ENCODE data around the gene TSEN34. TPM values are rescaled to one million over a fixed set of nuclear protein-coding genes. Genes with fewer than 3 reads are reported as not detected.
A peak's percentile ranks its signal among the peaks of the same experiment; 100 is the strongest.
"Not testable (repeated sequence)": the region's sequence is repeated elsewhere in the genome, so short reads cannot be mapped to it uniquely, and the experiment has no call there.

Gene TSEN34
- total RNA-seq, 1 experiment from 2014 or later: 52.2 TPM

- Mint-ChIP-seq H3K4me1 (ENCODE audit: low read depth, unreplicated experiment) (peaks cover 51% of the 10 kb centered on the region), H3K27ac (ENCODE audit: unreplicated experiment) (peak overlapping the region; percentile 96), H3K27me3 (ENCODE audit: unreplicated experiment) (no peaks in the 10 kb centered on the region), H3K9me3 (ENCODE audit: low read depth, unreplicated experiment) (no peaks in the 10 kb centered on the region), H3K36me3 (ENCODE audit: insufficient read depth, unreplicated experiment) (peaks cover 67% of the 10 kb centered on the region), H3K4me3 (ENCODE audit: low read depth, unreplicated experiment) (peak overlapping the region; percentile 37)
- CTCF ChIA-PET: interaction anchor here (0.6 to 2.4 kb wide), 14 partner anchors 10 to 586 kb away, joined by 3 to 14 read pairs (median 4); partner anchors contain the start of genes LENG1, MBOAT7, RPS9 and TMC4
- peak; percentile 98 for DNase-seq
- TF ChIP-seq, protein P1, sequence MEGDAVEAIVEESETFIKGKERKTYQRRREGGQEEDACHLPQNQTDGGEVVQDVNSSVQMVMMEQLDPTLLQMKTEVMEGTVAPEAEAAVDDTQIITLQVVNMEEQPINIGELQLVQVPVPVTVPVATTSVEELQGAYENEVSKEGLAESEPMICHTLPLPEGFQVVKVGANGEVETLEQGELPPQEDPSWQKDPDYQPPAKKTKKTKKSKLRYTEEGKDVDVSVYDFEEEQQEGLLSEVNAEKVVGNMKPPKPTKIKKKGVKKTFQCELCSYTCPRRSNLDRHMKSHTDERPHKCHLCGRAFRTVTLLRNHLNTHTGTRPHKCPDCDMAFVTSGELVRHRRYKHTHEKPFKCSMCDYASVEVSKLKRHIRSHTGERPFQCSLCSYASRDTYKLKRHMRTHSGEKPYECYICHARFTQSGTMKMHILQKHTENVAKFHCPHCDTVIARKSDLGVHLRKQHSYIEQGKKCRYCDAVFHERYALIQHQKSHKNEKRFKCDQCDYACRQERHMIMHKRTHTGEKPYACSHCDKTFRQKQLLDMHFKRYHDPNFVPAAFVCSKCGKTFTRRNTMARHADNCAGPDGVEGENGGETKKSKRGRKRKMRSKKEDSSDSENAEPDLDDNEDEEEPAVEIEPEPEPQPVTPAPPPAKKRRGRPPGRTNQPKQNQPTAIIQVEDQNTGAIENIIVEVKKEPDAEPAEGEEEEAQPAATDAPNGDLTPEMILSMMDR (IDR thresholded peaks at IDR 0.05; ENCODE audit: unreplicated experiment): no peak
- intact Hi-C loops (cut with micrococcal nuclease; ENCODE audit: unreplicated experiment): loop anchor here (1.0 kb wide), 2 partner anchors 9 to 21 kb away; no protein-coding TSS in a partner anchor
- no TSS peak for BruUV-seq (replicated peaks)
These were observed 18.8 kb downstream of the TSEN34 start for GRCh38 chr19:54209811-54210494.

- no peak for DNase-seq
- TF ChIP-seq, protein P1 (IDR thresholded peaks at IDR 0.05; ENCODE audit: unreplicated experiment): no peak
- Mint-ChIP-seq H3K4me3 (ENCODE audit: low read depth, unreplicated experiment) (peak overlapping the region; percentile 37), H3K27me3 (ENCODE audit: unreplicated experiment) (no peaks in the 10 kb centered on the region), H3K4me1 (ENCODE audit: low read depth, unreplicated experiment) (peaks cover 46% of the 10 kb centered on the region), H3K9me3 (ENCODE audit: low read depth, unreplicated experiment) (no peaks in the 10 kb centered on the region), H3K36me3 (ENCODE audit: insufficient read depth, unreplicated experiment) (peaks cover 54% of the 10 kb centered on the region), H3K27ac (ENCODE audit: unreplicated experiment) (peak overlapping the region; percentile 56)
- intact Hi-C loops (cut with micrococcal nuclease; ENCODE audit: unreplicated experiment): no loop called here
- CTCF ChIA-PET: interaction anchor here (0.8 to 2.4 kb wide), 5 partner anchors 11 to 418 kb away, joined by 3 to 14 read pairs (median 5); partner anchors contain the start of genes RPS9 and TSEN34
- BruUV-seq (replicated peaks): no TSS peak
These were observed 20.1 kb downstream of the TSEN34 start for GRCh38 chr19:54211235-54211634.

DNA sequence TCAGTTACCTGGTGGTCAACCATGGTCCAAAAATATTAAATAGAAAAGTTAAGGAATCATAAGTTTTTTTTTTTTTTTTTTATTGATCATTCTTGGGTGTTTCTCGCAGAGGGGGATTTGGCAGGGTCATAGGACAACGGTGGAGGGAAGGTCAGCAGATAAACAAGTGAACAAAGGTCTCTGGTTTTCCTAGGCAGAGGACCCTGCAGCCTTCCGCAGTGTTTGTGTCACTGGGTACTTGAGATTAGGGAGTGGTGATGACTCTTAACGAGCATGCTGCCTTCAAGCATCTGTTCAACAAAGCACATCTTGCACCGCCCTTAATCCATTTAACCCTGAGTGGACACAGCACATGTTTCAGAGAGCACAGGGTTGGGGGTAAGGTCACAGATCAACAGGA, 23.1 kb downstream of the TSEN34 start:
- intact Hi-C loops (cut with micrococcal nuclease; ENCODE audit: unreplicated experiment): not testable (repeated sequence)

DNA sequence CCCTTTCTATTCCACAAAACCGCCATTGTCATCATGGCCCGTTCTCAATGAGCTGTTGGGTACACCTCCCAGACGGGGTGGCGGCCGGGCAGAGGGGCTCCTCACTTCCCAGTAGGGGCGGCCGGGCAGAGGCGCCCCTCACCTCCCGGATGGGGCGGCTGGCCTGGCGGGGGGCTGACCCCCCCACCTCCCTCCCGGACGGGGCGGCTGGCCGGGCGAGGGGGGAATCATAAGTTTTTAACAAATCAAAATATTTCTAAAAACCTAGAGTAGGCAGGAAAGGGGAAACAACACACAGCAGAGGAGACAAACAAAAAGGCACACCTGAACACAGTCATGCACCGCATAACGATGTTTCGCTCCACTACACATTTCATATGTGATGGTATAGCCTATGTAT, 23.6 kb downstream of the TSEN34 start:
- H3K27ac Mint-ChIP-seq (ENCODE audit: unreplicated experiment); H3K4me3 Mint-ChIP-seq (ENCODE audit: low read depth, unreplicated experiment); H3K9me3 Mint-ChIP-seq (ENCODE audit: low read depth, unreplicated experiment); BruUV-seq (replicated peaks); DNase-seq; intact Hi-C loops (cut with micrococcal nuclease; ENCODE audit: unreplicated experiment); CTCF ChIA-PET: not testable (repeated sequence)
- Mint-ChIP-seq H3K27me3 (ENCODE audit: unreplicated experiment) (peaks cover 23% of the 10 kb centered on the region), H3K36me3 (ENCODE audit: insufficient read depth, unreplicated experiment) (peaks cover 19% of the 10 kb centered on the region), H3K4me1 (ENCODE audit: low read depth, unreplicated experiment) (peaks cover 19% of the 10 kb centered on the region)

More for the DNA sequence above, 23.1 kb downstream of the TSEN34 start:
- peaks cover 22% of the 10 kb centered on the region for H3K27me3 Mint-ChIP-seq (ENCODE audit: unreplicated experiment)
- CTCF ChIA-PET; H3K9me3 Mint-ChIP-seq (ENCODE audit: low read depth, unreplicated experiment); BruUV-seq (replicated peaks); H3K4me3 Mint-ChIP-seq (ENCODE audit: low read depth, unreplicated experiment); DNase-seq; H3K27ac Mint-ChIP-seq (ENCODE audit: unreplicated experiment): not testable (repeated sequence)
- H3K4me1 Mint-ChIP-seq (ENCODE audit: low read depth, unreplicated experiment): peaks cover 24% of the 10 kb centered on the region
- H3K36me3 Mint-ChIP-seq (ENCODE audit: insufficient read depth, unreplicated experiment): peaks cover 24% of the 10 kb centered on the region

GRCh38 chr19:54216869-54217268, 25.8 kb downstream of the TSEN34 start:
- DNase-seq: no peak
- Mint-ChIP-seq H3K4me3 (ENCODE audit: low read depth, unreplicated experiment) (no peak overlapping the region), H3K27ac (ENCODE audit: unreplicated experiment) (no peak overlapping the region), H3K36me3 (ENCODE audit: insufficient read depth, unreplicated experiment) (peaks cover 5% of the 10 kb centered on the region), H3K4me1 (ENCODE audit: low read depth, unreplicated experiment) (no peaks in the 10 kb centered on the region), H3K9me3 (ENCODE audit: low read depth, unreplicated experiment) (no peaks in the 10 kb centered on the region), H3K27me3 (ENCODE audit: unreplicated experiment) (peaks cover 33% of the 10 kb centered on the region)
- intact Hi-C loops (cut with micrococcal nuclease; ENCODE audit: unreplicated experiment): no loop called here
- CTCF ChIA-PET: interaction anchor here (0.6 to 0.7 kb wide), 2 partner anchors 33 to 1219 kb away, joined by 3 to 6 read pairs; no protein-coding TSS in a partner anchor
- BruUV-seq (replicated peaks): no TSS peak
- TF ChIP-seq, protein P1 (IDR thresholded peaks at IDR 0.05; ENCODE audit: unreplicated experiment): no peak

DNA sequence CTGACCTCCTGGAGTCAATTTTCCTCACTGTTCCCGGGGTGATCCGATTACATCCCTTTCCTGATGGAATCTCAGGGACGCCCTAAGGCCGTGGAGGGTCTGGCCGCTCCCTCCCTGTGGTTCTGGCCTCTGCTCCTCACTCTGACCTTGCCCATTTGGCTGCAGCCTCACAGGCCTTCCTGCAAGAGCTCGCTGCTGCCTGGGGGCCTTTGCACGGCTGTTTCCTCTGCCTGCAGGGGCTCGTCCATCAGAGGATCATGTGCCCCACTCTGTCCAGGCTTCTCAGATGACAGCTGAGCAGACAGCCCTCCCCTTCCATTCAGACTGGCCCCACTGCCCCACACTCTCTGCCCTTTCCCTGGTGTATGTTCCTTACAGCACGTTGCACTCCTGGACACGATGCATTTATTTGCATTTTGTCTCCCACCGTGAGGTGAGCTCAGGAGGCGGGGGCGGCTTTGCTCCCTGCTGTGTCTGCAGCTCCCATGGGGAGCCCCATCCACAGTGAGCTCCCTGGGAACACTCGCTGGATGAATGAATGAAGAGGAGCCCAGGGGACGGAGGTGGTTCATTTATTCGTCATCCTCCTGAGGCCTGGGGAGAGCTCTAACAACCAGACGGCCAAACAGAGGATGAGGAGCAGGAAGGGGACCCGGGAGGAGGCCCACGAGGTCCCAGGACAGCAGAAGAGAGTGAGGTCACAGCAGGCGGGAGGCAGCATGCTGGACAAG, 26.6 kb downstream of the TSEN34 start:
- H3K27ac Mint-ChIP-seq (ENCODE audit: unreplicated experiment); H3K4me1 Mint-ChIP-seq (ENCODE audit: low read depth, unreplicated experiment); CTCF ChIA-PET; H3K36me3 Mint-ChIP-seq (ENCODE audit: insufficient read depth, unreplicated experiment); BruUV-seq (replicated peaks); intact Hi-C loops (cut with micrococcal nuclease; ENCODE audit: unreplicated experiment); DNase-seq; H3K4me3 Mint-ChIP-seq (ENCODE audit: low read depth, unreplicated experiment); H3K9me3 Mint-ChIP-seq (ENCODE audit: low read depth, unreplicated experiment): not testable (repeated sequence)
- peaks cover 41% of the 10 kb centered on the region for H3K27me3 Mint-ChIP-seq (ENCODE audit: unreplicated experiment)
